RWPE2 (cell line): ENCODE measurements around the gene CLASP2.

ENCODE experiments used
- ATAC-seq: fragments of 200-7000 bp; cut with Tn5 transposase; 3 replicates; pipeline ENCODE4 v1.9.1; 2021; ENCODE audit warnings: low read depth
- DNase-seq: peaks from one replicate; pipeline ENCODE4 v3.0.0-alpha.2; 2020; ENCODE audit warnings: low spot score
- H3K27ac ChIP-seq: fragments of 450-650 bp; 2 replicates; pipeline ENCODE4 v1.5.1; 2017; ENCODE audit warnings: mild to moderate bottlenecking; ENCODE audit not compliant: poor library complexity, severe bottlenecking
- H3K27me3 ChIP-seq: fragments of 250-450 bp; sonication (Bioruptor Pico); 2 replicates; pipeline ENCODE4 v1.5.1; 2021; ENCODE audit warnings: mild to moderate bottlenecking, moderate library complexity; ENCODE audit not compliant: insufficient read depth, poor library complexity, severe bottlenecking
- H3K36me3 ChIP-seq: fragments of 250-450 bp; sonication (Bioruptor Pico); 2 replicates; pipeline ENCODE4 v1.5.1; 2020; ENCODE audit warnings: low read depth, mild to moderate bottlenecking, moderate library complexity
- H3K4me1 ChIP-seq: fragments of 250-450 bp; sonication (Bioruptor Pico); 2 replicates; pipeline ENCODE4 v1.5.1; 2021; ENCODE audit warnings: mild to moderate bottlenecking, moderate library complexity; ENCODE audit not compliant: insufficient read depth, poor library complexity, severe bottlenecking
- H3K4me3 ChIP-seq: fragments of 250-450 bp; sonication (Bioruptor Pico); 2 replicates; pipeline ENCODE4 v1.5.1; 2021; ENCODE audit warnings: mild to moderate bottlenecking, moderate library complexity; ENCODE audit not compliant: severe bottlenecking
- H3K9me3 ChIP-seq: fragments of 250-450 bp; sonication (Bioruptor Pico); 2 replicates; pipeline ENCODE4 v1.5.1; 2021; ENCODE audit warnings: mild to moderate bottlenecking, moderate library complexity; ENCODE audit not compliant: severe bottlenecking
- CTCF ChIP-seq: fragments of 450-650 bp; IDR thresholded peaks from one replicate; pipeline ENCODE4 v1.5.1; 2017; ENCODE audit warnings: mild to moderate bottlenecking, moderate library complexity; ENCODE audit not compliant: poor library complexity, severe bottlenecking

Gene CLASP2

DNA sequence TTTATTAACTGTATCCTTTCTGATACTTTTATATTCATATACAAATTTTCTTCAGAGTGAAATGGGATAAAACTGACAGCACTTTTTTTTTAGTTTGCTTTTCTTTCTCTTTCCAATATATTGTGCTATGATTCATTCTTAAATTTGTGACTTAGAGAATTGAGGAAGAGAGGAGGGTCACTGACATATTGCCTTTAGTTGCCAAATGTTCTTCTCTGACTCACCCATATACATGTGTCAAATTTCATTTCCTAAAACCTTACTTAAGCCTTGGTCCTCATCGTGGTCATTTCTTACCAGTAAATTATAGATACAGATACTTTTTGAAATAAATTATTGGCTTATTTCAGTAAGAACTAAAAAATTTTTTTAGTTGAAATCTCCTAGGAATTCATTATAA, 53.9 kb downstream of the CLASP2 start:
- DNase-seq (no peak), ATAC-seq (peak; percentile 97)
- Histone ChIP-seq H3K27ac (peak overlapping the region; percentile 42), H3K4me3 (no peak overlapping the region), H3K36me3 (peaks cover 3% of the 10 kb centered on the region; the same call in 1 of the 2 replicates), H3K4me1 (peaks cover 26% of the 10 kb centered on the region), H3K9me3 (no peaks in the 10 kb centered on the region), H3K27me3 (no peaks in the 10 kb centered on the region)
- no peak for TF ChIP-seq CTCF

- Histone ChIP-seq H3K4me3 (no peak overlapping the region), H3K4me1 (peaks cover 26% of the 10 kb centered on the region), H3K27ac (no peak overlapping the region), H3K36me3 (0 out of 2 replicates have a peak, but pooled peaks cover 3% of the 10 kb centered on the region), H3K9me3 (no peaks in the 10 kb centered on the region), H3K27me3 (no peaks in the 10 kb centered on the region)
- no peak for DNase-seq
- no peak for TF ChIP-seq CTCF
- no peak for ATAC-seq
These were observed 55.0 kb downstream of the CLASP2 start for GRCh38 chr3:33663042-33663441.

- no peak for TF ChIP-seq CTCF
- no peak overlapping the region for H3K4me3 ChIP-seq
- no peaks in the 10 kb centered on the region for H3K36me3 ChIP-seq
- ATAC-seq (no peak), DNase-seq (no peak)
- no peaks in the 10 kb centered on the region for H3K27me3 ChIP-seq
- H3K27ac ChIP-seq: no peak overlapping the region
- H3K9me3 ChIP-seq: no peaks in the 10 kb centered on the region
- H3K4me1 ChIP-seq: peaks cover 26% of the 10 kb centered on the region
These were observed 58.1 kb downstream of the CLASP2 start for GRCh38 chr3:33659856-33660434.

- peaks cover 20% of the 10 kb centered on the region for H3K4me1 ChIP-seq
- no peaks in the 10 kb centered on the region for H3K27me3 ChIP-seq
- no peak for TF ChIP-seq CTCF
- no peak for ATAC-seq
- H3K9me3 ChIP-seq: no peaks in the 10 kb centered on the region
- H3K36me3 ChIP-seq: no peaks in the 10 kb centered on the region
- no peak for DNase-seq
- no peak overlapping the region for H3K27ac ChIP-seq
- no peak overlapping the region for H3K4me3 ChIP-seq
These were observed 58.8 kb downstream of the CLASP2 start for GRCh38 chr3:33658991-33659848.

DNA sequence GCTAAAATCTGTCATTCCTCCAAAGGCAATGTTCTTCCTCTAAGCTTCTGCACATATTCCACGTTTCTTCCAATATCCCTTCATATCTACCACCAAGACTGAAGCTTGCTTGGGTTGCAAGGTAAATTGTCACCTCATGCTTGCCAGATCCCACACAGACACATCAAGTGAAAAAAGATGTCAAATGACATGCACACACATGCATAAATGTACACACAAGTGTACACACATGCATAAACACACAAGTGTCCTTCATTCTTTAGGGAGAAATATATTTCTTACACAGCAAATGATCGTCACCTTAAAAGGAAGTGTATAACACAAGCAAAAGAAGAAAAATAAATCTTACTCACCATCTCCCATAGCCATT, 59.4 kb downstream of the CLASP2 start:
- no peak overlapping the region for H3K4me3 ChIP-seq

More for the DNA sequence above, 59.4 kb downstream of the CLASP2 start:
- TF ChIP-seq CTCF: no peak
- ATAC-seq (no peak), DNase-seq (no peak)
- Histone ChIP-seq H3K36me3 (no peaks in the 10 kb centered on the region), H3K27ac (no peak overlapping the region), H3K4me1 (peaks cover 14% of the 10 kb centered on the region), H3K9me3 (no peaks in the 10 kb centered on the region), H3K27me3 (no peaks in the 10 kb centered on the region)
